Activated naive CD4-positive, alpha-beta T cell treated with anti-CD3 and anti-CD28 coated beads, Interleukin-2, amount 50 U/mL, for 72 hours (primary cell): ENCODE data around the gene EHHADH. TPM values are rescaled to one million over a fixed set of nuclear protein-coding genes. Genes with fewer than 3 reads are reported as not detected.

ENCODE experiments used
- ATAC-seq, 2 donors: fragments of 150-1000 bp; cut with Tn5 transposase; 2 replicates each; pipeline ENCODE4 v1.10.0; 2021; ENCODE audit warnings: mild to moderate bottlenecking in 2 of 2, moderate library complexity in 2 of 2
- DNase-seq, 2 donors: peaks; one replicate each; pipeline ENCODE4 v3.0.0; 2021 to 2022; ENCODE audit warnings: low spot score in 2 of 2
- H3K27ac Mint-ChIP-seq, 2 donors: one replicate each; pipeline ENCODE4 v1.8.0; 2022; ENCODE audit warnings: mild to moderate bottlenecking in 2 of 2, mixed read lengths in 2 of 2
- H3K36me3 Mint-ChIP-seq, 2 donors: one replicate each; pipeline ENCODE4 v1.8.0; 2022; ENCODE audit warnings: mixed read lengths in 2 of 2
- H3K9me3 Mint-ChIP-seq, 2 donors: one replicate each; pipeline ENCODE4 v1.8.0; 2022; ENCODE audit warnings: mixed read lengths in 2 of 2
- total RNA-seq, 2 donors: library from RNA; stranded (reverse); gene quantifications; one replicate each; pipeline ENCODE4 v1.2.3, GENCODE V29; 2022

The EHHADH gene
- total RNA-seq, 2 donors from 2014 or later: 2.3 to 4.2 TPM

GRCh38 chr3:185172086-185173049 lies 81.5 kb downstream of the EHHADH start:
- DNase-seq (no peak), ATAC-seq (no peak)
- Mint-ChIP-seq H3K36me3 (no peaks in the 10 kb centered on the region), H3K9me3 (no peaks in the 10 kb centered on the region), H3K27ac (no peak overlapping the region)

- ATAC-seq (no peak), DNase-seq (no peak)
- H3K36me3 Mint-ChIP-seq: no peaks in the 10 kb centered on the region
- no peak overlapping the region for H3K27ac Mint-ChIP-seq
- no peaks in the 10 kb centered on the region for H3K9me3 Mint-ChIP-seq
Observed at GRCh38 chr3:185164428-185165217, 89.2 kb downstream of the EHHADH start.

GRCh38 chr3:185162634-185163033 lies 91.2 kb downstream of the EHHADH start:
- no peak for DNase-seq
- H3K36me3 Mint-ChIP-seq: no peaks in the 10 kb centered on the region
- H3K27ac Mint-ChIP-seq: no peak overlapping the region

GRCh38 chr3:185161761-185162160 lies 92.1 kb downstream of the EHHADH start:
- H3K27ac Mint-ChIP-seq: no peak overlapping the region
- ATAC-seq: no peak

More at GRCh38 chr3:185162634-185163033, 91.2 kb downstream of the EHHADH start:
- H3K9me3 Mint-ChIP-seq: no peaks in the 10 kb centered on the region
- ATAC-seq: no peak

GRCh38 chr3:185157347-185157746 lies 96.5 kb downstream of the EHHADH start:
- H3K27ac Mint-ChIP-seq: no peak overlapping the region
- ATAC-seq (no peak), DNase-seq (no peak)
- peaks cover 0 to 4% of the 10 kb centered on the region in 2 donors for H3K36me3 Mint-ChIP-seq
- H3K9me3 Mint-ChIP-seq: no peaks in the 10 kb centered on the region

More at GRCh38 chr3:185161761-185162160, 92.1 kb downstream of the EHHADH start:
- no peak for DNase-seq
- Mint-ChIP-seq H3K9me3 (no peaks in the 10 kb centered on the region), H3K36me3 (no peaks in the 10 kb centered on the region)

GRCh38 chr3:185155678-185156077 lies 98.2 kb downstream of the EHHADH start:
- Mint-ChIP-seq H3K9me3 (no peaks in the 10 kb centered on the region), H3K36me3 (peaks cover 0 to 10% of the 10 kb centered on the region in 2 donors), H3K27ac (no peak overlapping the region)
- ATAC-seq (no peak), DNase-seq (no peak)

GRCh38 chr3:185153861-185154629 lies 99.8 kb downstream of the EHHADH start:
- Mint-ChIP-seq H3K36me3 (peaks cover 0 to 13% of the 10 kb centered on the region in 2 donors), H3K9me3 (no peaks in the 10 kb centered on the region), H3K27ac (no peak overlapping the region)
- ATAC-seq (no peak), DNase-seq (no peak)

- ATAC-seq (peak; percentile 11 to 40), DNase-seq (no peak)
- Mint-ChIP-seq H3K27ac (no peak overlapping the region), H3K36me3 (peaks cover 0 to 13% of the 10 kb centered on the region in 2 donors), H3K9me3 (no peaks in the 10 kb centered on the region)
Observed at GRCh38 chr3:185153171-185153771, 100.6 kb downstream of the EHHADH start.

GRCh38 chr3:185152410-185153170 lies 101.3 kb downstream of the EHHADH start, which contains the start of gene C3orf70:
Gene C3orf70, minus strand, starts transcription at chr3:185153060. Its CDS starts 237 bp downstream, at chr3:185152823.
- Mint-ChIP-seq H3K27ac (no peak within 1 kb of the TSS), H3K36me3 (peaks cover 0 to 13% of the 10 kb centered on the region in 2 donors)
- ATAC-seq: peak; percentile 45 to 75

GRCh38 chr3:185151964-185152409 lies 101.9 kb downstream of the EHHADH start:
- DNase-seq (no peak), ATAC-seq (no peak)
- Mint-ChIP-seq H3K27ac (no peak overlapping the region), H3K9me3 (no peaks in the 10 kb centered on the region), H3K36me3 (peaks cover 0 to 13% of the 10 kb centered on the region in 2 donors)

More at GRCh38 chr3:185152410-185153170, 101.3 kb downstream of the EHHADH start, which contains the start of gene C3orf70:
- no peaks in the 10 kb centered on the region for H3K9me3 Mint-ChIP-seq
- peak in 1 of 2 donors; percentile 39 for DNase-seq

- no peak for ATAC-seq
- DNase-seq: no peak
- H3K27ac Mint-ChIP-seq: no peak overlapping the region
Observed at GRCh38 chr3:185151101-185151963, 102.5 kb downstream of the EHHADH start.

GRCh38 chr3:185150561-185150960 lies 103.3 kb downstream of the EHHADH start:
- no peak overlapping the region for H3K27ac Mint-ChIP-seq
- H3K9me3 Mint-ChIP-seq: no peaks in the 10 kb centered on the region
- ATAC-seq: no peak
- no peak for DNase-seq
- peaks cover 0 to 13% of the 10 kb centered on the region in 2 donors for H3K36me3 Mint-ChIP-seq

More at GRCh38 chr3:185151101-185151963, 102.5 kb downstream of the EHHADH start:
- Mint-ChIP-seq H3K36me3 (peaks cover 0 to 13% of the 10 kb centered on the region in 2 donors), H3K9me3 (no peaks in the 10 kb centered on the region)

- no peak for ATAC-seq
- no peaks in the 10 kb centered on the region for H3K9me3 Mint-ChIP-seq
Observed at GRCh38 chr3:185149591-185149990, 104.3 kb downstream of the EHHADH start.

GRCh38 chr3:185145511-185145910 lies 108.3 kb downstream of the EHHADH start:
- no peak for DNase-seq
- ATAC-seq: no peak
- Mint-ChIP-seq H3K9me3 (no peaks in the 10 kb centered on the region), H3K27ac (no peak overlapping the region), H3K36me3 (peaks cover 0 to under 1% of the 10 kb centered on the region in 2 donors)

More at GRCh38 chr3:185149591-185149990, 104.3 kb downstream of the EHHADH start:
- Mint-ChIP-seq H3K27ac (no peak overlapping the region), H3K36me3 (peaks cover 0 to 13% of the 10 kb centered on the region in 2 donors)
- DNase-seq: no peak
